GM18508 (cell line): Measurements from ENCODE around the gene MRPL24.
A peak's percentile ranks its signal among the peaks of the same experiment; 100 is the strongest.

ENCODE experiments used
- ATAC-seq: cut with Tn5 transposase; IDR thresholded peaks from one replicate; pipeline ENCODE4 v1.9.1; 2021; ENCODE audit warnings: moderate number of reproducible peaks; ENCODE audit not compliant: insufficient read depth, unreplicated experiment

The MRPL24 gene

GRCh38 chr1:156744786-156745419 is 4.0 kb upstream of the MRPL24 start:
- no peak for ATAC-seq

GRCh38 chr1:156744344-156744743 is 3.5 kb upstream of the MRPL24 start:
- no peak for ATAC-seq

GRCh38 chr1:156743367-156744302 is 2.7 kb upstream of the MRPL24 start:
- no peak for ATAC-seq

- ATAC-seq: no peak
Measured at GRCh38 chr1:156742801-156743200, 1.9 kb upstream of the MRPL24 start.

GRCh38 chr1:156742017-156742416 is 1.1 kb upstream of the MRPL24 start:
- ATAC-seq: no peak

GRCh38 chr1:156741481-156741983 is 644 bp upstream of the MRPL24 start:
- ATAC-seq: no peak

- ATAC-seq: peak; percentile 2
Measured at GRCh38 chr1:156740237-156740740, 599 bp downstream of the MRPL24 start.

- ATAC-seq: no peak
Measured at GRCh38 chr1:156738916-156739315, 2.0 kb downstream of the MRPL24 start.

GRCh38 chr1:156738407-156738806 is 2.5 kb downstream of the MRPL24 start:
- no peak for ATAC-seq

- no peak for ATAC-seq
Measured at GRCh38 chr1:156733989-156734584, 6.8 kb downstream of the MRPL24 start.

GRCh38 chr1:156728599-156729462 is 12.1 kb downstream of the MRPL24 start, which contains the start of gene ISG20L2:
Gene ISG20L2 (minus strand): TSS chr1:156728766. CDS start chr1:156727652, 1,114 bp downstream.
- peak; percentile 61 for ATAC-seq

GRCh38 chr1:156727926-156728598 is 12.8 kb downstream of the MRPL24 start, which contains the start of gene METTL25B:
Gene METTL25B (plus strand): TSS chr1:156728469. CDS start chr1:156729105, 636 bp downstream.
- ATAC-seq: peak; percentile 25

GRCh38 chr1:156727492-156727891 is 13.4 kb downstream of the MRPL24 start:
- no peak for ATAC-seq

GRCh38 chr1:156726549-156727226 is 14.2 kb downstream of the MRPL24 start:
- no peak for ATAC-seq

GRCh38 chr1:156725683-156726280 is 15.1 kb downstream of the MRPL24 start:
- ATAC-seq: no peak

- no peak for ATAC-seq
Measured at GRCh38 chr1:156721535-156721934, 19.4 kb downstream of the MRPL24 start.

- ATAC-seq: no peak
Measured at GRCh38 chr1:156721131-156721530, 19.8 kb downstream of the MRPL24 start.

- no peak for ATAC-seq
Measured at GRCh38 chr1:156717351-156717750, 23.5 kb downstream of the MRPL24 start.
